ENCODE measurements around the gene JADE1. TPM values are rescaled to one million over a fixed set of nuclear protein-coding genes. Genes with fewer than 3 reads are reported as not detected.

JADE1 gene
- total RNA-seq, 2 experiments from 2014 or later: 43.1 to 64.0 TPM

DNA sequence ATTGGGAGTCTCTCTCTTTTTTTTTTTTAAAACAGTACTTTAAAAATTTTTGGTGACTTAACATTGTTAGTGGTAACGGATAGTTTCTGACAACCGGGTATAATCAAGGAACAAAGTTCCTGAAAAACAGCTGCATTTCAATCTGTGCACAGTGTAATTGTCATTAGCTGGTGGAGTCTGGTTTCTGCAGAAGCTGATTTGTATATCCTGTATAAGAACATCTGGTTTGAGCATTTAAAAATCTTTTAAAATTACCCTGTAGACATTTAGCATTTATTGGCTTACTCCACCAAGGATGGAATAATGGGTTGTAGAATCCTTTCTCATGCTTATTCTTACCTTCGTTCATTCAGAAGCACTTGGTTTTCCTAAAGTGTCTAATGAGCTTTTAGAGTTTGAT lies 11.2 kb downstream of the JADE1 start:
- Histone ChIP-seq H3K4me2 (ENCODE audit: low read length) (peak overlapping the region; percentile 35), H3K36me3 (ENCODE audit: insufficient read depth, low read length) (peaks cover 66% of the 10 kb centered on the region), H3K9me2 (ENCODE audit: insufficient read depth, low read length) (no peaks in the 10 kb centered on the region), H3K4me3 (ENCODE audit: low read depth, low read length, poor library complexity, severe bottlenecking) (no peak overlapping the region), H3K4me1 (ENCODE audit: insufficient read depth, low read length, poor library complexity, severe bottlenecking) (peaks cover 51% of the 10 kb centered on the region), H3K79me2 (ENCODE audit: insufficient read depth, low read depth, low read length) (peaks cover 100% of the 10 kb centered on the region), H3K27ac (ENCODE audit: low read depth, low read length, poor library complexity, severe bottlenecking) (no peak overlapping the region), H3K9me3 (ENCODE audit: low read length) (no peaks in the 10 kb centered on the region), H2AFZ (ENCODE audit: low read length) (no peak overlapping the region), H4K20me1 (ENCODE audit: insufficient read depth, low read length) (peaks cover 40% of the 10 kb centered on the region)
- TF ChIP-seq, protein P1, sequence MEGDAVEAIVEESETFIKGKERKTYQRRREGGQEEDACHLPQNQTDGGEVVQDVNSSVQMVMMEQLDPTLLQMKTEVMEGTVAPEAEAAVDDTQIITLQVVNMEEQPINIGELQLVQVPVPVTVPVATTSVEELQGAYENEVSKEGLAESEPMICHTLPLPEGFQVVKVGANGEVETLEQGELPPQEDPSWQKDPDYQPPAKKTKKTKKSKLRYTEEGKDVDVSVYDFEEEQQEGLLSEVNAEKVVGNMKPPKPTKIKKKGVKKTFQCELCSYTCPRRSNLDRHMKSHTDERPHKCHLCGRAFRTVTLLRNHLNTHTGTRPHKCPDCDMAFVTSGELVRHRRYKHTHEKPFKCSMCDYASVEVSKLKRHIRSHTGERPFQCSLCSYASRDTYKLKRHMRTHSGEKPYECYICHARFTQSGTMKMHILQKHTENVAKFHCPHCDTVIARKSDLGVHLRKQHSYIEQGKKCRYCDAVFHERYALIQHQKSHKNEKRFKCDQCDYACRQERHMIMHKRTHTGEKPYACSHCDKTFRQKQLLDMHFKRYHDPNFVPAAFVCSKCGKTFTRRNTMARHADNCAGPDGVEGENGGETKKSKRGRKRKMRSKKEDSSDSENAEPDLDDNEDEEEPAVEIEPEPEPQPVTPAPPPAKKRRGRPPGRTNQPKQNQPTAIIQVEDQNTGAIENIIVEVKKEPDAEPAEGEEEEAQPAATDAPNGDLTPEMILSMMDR (conservative IDR thresholded peaks at IDR 0.05; ENCODE audit: low read length): no peak
- TF ChIP-seq EZH2phosphoT487 (IDR thresholded peaks at IDR 0.05; ENCODE audit: borderline replicate concordance, low read depth, low read length): no peak
- ChIA-PET POLR2A (interaction anchor here (0.6 to 4.8 kb wide), 5 partner anchors 7 to 245 kb away, joined by 3 to 54 read pairs (median 4); no protein-coding TSS in a partner anchor), CTCF (ENCODE audit: unreplicated experiment) (interaction anchor here (1.1 kb wide), 1 partner anchor 12 kb away, joined by 4 read pairs; no protein-coding TSS in a partner anchor)
- DNase-seq (ENCODE audit: low spot score): peak; percentile 25
- intact Hi-C loops (cut with micrococcal nuclease; ENCODE audit: unreplicated experiment): no loop called here
- BruUV-seq (replicated peaks): no TSS peak

DNA sequence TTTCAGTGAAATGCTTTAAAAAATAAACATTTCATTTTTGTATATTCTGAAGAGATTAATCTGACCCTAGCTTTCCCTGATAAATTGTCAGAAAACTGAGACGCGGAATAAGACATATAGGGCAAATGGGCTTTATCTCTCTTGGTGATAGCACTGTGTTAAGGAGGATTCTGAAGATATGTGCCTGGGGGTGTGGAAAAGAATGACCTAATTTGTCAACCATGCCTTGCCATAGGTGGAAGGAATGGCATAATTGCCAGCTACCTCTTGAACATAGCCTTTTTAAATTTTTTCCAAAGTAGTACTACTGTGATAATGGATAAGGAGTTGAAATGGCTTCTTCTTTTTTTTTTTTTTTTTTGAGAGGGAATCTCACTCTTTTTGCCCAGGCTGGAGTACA lies 11.7 kb downstream of the JADE1 start:
- H3K36me3 ChIP-seq (ENCODE audit: insufficient read depth, low read length): peaks cover 61% of the 10 kb centered on the region
- TF ChIP-seq, protein P1 (conservative IDR thresholded peaks at IDR 0.05; ENCODE audit: low read length): no peak
- no peak for TF ChIP-seq EZH2phosphoT487 (IDR thresholded peaks at IDR 0.05; ENCODE audit: borderline replicate concordance, low read depth, low read length)
- peaks cover 100% of the 10 kb centered on the region for H3K79me2 ChIP-seq (ENCODE audit: insufficient read depth, low read depth, low read length)
- no TSS peak for BruUV-seq (replicated peaks)
- no peaks in the 10 kb centered on the region for H3K9me3 ChIP-seq (ENCODE audit: low read length)
- no peaks in the 10 kb centered on the region for H3K9me2 ChIP-seq (ENCODE audit: insufficient read depth, low read length)
- ChIA-PET CTCF (ENCODE audit: unreplicated experiment) (interaction anchor here (1.1 kb wide), 1 partner anchor 11 kb away, joined by 4 read pairs; no protein-coding TSS in a partner anchor), POLR2A (interaction anchor here (0.6 to 4.8 kb wide), 5 partner anchors 8 to 245 kb away, joined by 3 to 54 read pairs (median 4); no protein-coding TSS in a partner anchor)
- intact Hi-C loops (cut with micrococcal nuclease; ENCODE audit: unreplicated experiment): no loop called here
- H3K4me1 ChIP-seq (ENCODE audit: insufficient read depth, low read length, poor library complexity, severe bottlenecking): peaks cover 51% of the 10 kb centered on the region
- no peak overlapping the region for H3K27ac ChIP-seq (ENCODE audit: low read depth, low read length, poor library complexity, severe bottlenecking)
- H3K4me2 ChIP-seq (ENCODE audit: low read length): peak overlapping the region; percentile 35; the same call in 1 of the 2 replicates
- peaks cover 40% of the 10 kb centered on the region for H4K20me1 ChIP-seq (ENCODE audit: insufficient read depth, low read length)
- H3K4me3 ChIP-seq (ENCODE audit: low read depth, low read length, poor library complexity, severe bottlenecking): no peak overlapping the region
- no peak overlapping the region for H2AFZ ChIP-seq (ENCODE audit: low read length)
- DNase-seq (ENCODE audit: low spot score): no peak

DNA sequence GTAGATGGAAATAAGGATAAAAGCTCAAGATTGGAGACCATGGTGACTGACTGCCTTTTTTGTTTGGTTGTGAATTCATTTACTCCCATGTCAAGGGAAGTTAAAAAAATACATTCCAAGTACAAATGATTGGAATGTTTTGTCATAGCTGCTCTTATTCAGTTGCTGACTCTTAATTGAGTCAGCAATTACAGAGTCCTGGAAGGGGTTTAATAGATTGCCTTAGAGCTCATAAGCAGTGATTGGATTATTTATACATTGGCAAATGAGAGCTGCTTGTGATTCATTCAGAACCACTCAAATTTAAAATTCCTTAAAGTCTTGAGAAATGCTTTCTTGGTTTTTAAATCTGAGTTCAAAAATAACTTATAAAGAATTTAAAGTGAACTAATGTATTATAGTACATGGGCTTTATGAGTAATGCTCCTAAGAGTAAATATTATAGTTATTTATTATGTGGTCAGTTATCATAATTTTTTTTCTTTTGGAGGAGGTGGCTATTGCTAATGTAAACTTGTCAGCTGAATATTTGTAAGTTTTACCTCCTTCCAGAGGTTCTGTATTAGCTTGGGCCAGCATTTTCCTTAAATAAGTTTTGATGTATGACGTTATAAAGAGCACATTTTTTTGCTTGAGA lies 13.6 kb downstream of the JADE1 start:
- Histone ChIP-seq H2AFZ (ENCODE audit: low read length) (no peak overlapping the region), H3K36me3 (ENCODE audit: insufficient read depth, low read length) (peaks cover 59% of the 10 kb centered on the region), H3K27ac (ENCODE audit: low read depth, low read length, poor library complexity, severe bottlenecking) (no peak overlapping the region), H3K4me2 (ENCODE audit: low read length) (no peak overlapping the region), H4K20me1 (ENCODE audit: insufficient read depth, low read length) (peaks cover 52% of the 10 kb centered on the region), H3K4me1 (ENCODE audit: insufficient read depth, low read length, poor library complexity, severe bottlenecking) (peaks cover 61% of the 10 kb centered on the region), H3K4me3 (ENCODE audit: low read depth, low read length, poor library complexity, severe bottlenecking) (no peak overlapping the region), H3K79me2 (ENCODE audit: insufficient read depth, low read depth, low read length) (peaks cover 100% of the 10 kb centered on the region), H3K9me2 (ENCODE audit: insufficient read depth, low read length) (no peaks in the 10 kb centered on the region), H3K9me3 (ENCODE audit: low read length) (no peaks in the 10 kb centered on the region)
- CTCF ChIA-PET (ENCODE audit: unreplicated experiment): no interaction called here
- POLR2A ChIA-PET: interaction anchor here (0.7 to 4.8 kb wide), 5 partner anchors 9 to 103 kb away, joined by 3 to 54 read pairs (median 4); no protein-coding TSS in a partner anchor
- intact Hi-C loops (cut with micrococcal nuclease; ENCODE audit: unreplicated experiment): no loop called here
- no TSS peak for BruUV-seq (replicated peaks)
- TF ChIP-seq, protein P1 (conservative IDR thresholded peaks at IDR 0.05; ENCODE audit: low read length): no peak
- no peak for TF ChIP-seq EZH2phosphoT487 (IDR thresholded peaks at IDR 0.05; ENCODE audit: borderline replicate concordance, low read depth, low read length)
- no peak for DNase-seq (ENCODE audit: low spot score)

All from OCI-LY7 (cell line).